K562 (cell line): ENCODE results near the gene CHRNG.

ENCODE experiments used
- CTCF ChIP-seq, 3 experiments: IDR thresholded peaks in 2 of 3; conservative IDR thresholded peaks in 1 of 3; 2 replicates each; pipeline ENCODE4 v1.5.1; 2011 to 2012; ENCODE audit warnings: low read length in 3 of 3, mild to moderate bottlenecking in 3 of 3, control low read depth in 2 of 3, improper control_type of control experiment in 1 of 3, inconsistent platforms in 1 of 3, low read depth in 1 of 3, mixed read lengths in 1 of 3, moderate library complexity in 1 of 3; ENCODE audit not compliant: insufficient read depth in 2 of 3
- ELK1 ChIP-seq: sonication (generic); formaldehyde crosslinking; IDR thresholded peaks from 2 replicates; pipeline ENCODE4 v1.8.1; 2022; ENCODE audit warnings: missing genetic modification reagents
- MAX ChIP-seq: sonication (generic); formaldehyde crosslinking; IDR thresholded peaks from 2 replicates; pipeline ENCODE4 v1.9.0; 2022; ENCODE audit warnings: mild to moderate bottlenecking, missing genetic modification reagents
- MAZ ChIP-seq, 2 experiments: fragments of 450-650 bp in 1 of 2; sonication (generic) in 1 of 2; formaldehyde crosslinking; IDR thresholded peaks in 1 of 2; conservative IDR thresholded peaks in 1 of 2; 2 replicates each; pipeline versions ENCODE4 v1.4.0 to v1.5.0; 2020; ENCODE audit warnings: mild to moderate bottlenecking in 1 of 2, missing genetic modification reagents in 1 of 2
- NR2C1 ChIP-seq, 2 experiments: fragments of 450-650 bp; IDR thresholded peaks; 2 replicates each; pipeline ENCODE4 v1.6.1; 2017; ENCODE audit warnings: mild to moderate bottlenecking in 2 of 2, antibody characterized with exemption in 1 of 2, inconsistent platforms in 1 of 2, missing compliant biosample characterization in 1 of 2, missing genetic modification characterization in 1 of 2
- POLR2A ChIP-seq: fragments of 450-650 bp; conservative IDR thresholded peaks from 2 replicates; pipeline ENCODE4 v1.6.1; 2016
- RAD21 ChIP-seq, 2 experiments: fragments of 250-450 bp in 1 of 2; fragments of 450-650 bp in 1 of 2; sonication (Bioruptor Pico) in 1 of 2; formaldehyde crosslinking in 1 of 2; IDR thresholded peaks in 1 of 2; conservative IDR thresholded peaks in 1 of 2; 2 replicates each; pipeline versions ENCODE4 v1.4.0 to v1.8.0; 2020 to 2022; ENCODE audit warnings: mild to moderate bottlenecking in 2 of 2, moderate library complexity in 1 of 2
- TCF7L2 ChIP-seq: fragments of 150-350 bp; IDR thresholded peaks from 2 replicates; pipeline ENCODE4 v1.6.1; 2016; ENCODE audit warnings: low read depth, mild to moderate bottlenecking, low read length, moderate library complexity
- ZNF121 ChIP-seq: sonication (generic); formaldehyde crosslinking; conservative IDR thresholded peaks from 2 replicates; pipeline ENCODE4 v1.8.0; 2022; ENCODE audit warnings: missing genetic modification reagents
- ZNF23 ChIP-seq: fragments of 250-450 bp; sonication (Bioruptor Pico); IDR thresholded peaks from 2 replicates; pipeline ENCODE4 v1.4.0; 2020; ENCODE audit warnings: mild to moderate bottlenecking

- TF ChIP-seq TCF7L2 (no peak), RAD21 (CRISPR knock-in tag; conservative IDR thresholded peaks at IDR 0.05 in 1 of 2, IDR thresholded peaks at IDR 0.05 in 1 of 2) (no peak), POLR2A (no peak), NR2C1 (IDR thresholded peaks at IDR 0.05) (no peak), NR2C1 (tag; IDR thresholded peaks at IDR 0.05) (no peak), MAZ (CRISPR knock-in tag; conservative IDR thresholded peaks at IDR 0.05 in 1 of 2, IDR thresholded peaks at IDR 0.05 in 1 of 2) (no peak), MAX (no peak), CTCF (IDR thresholded peaks at IDR 0.05 in 2 of 3, conservative IDR thresholded peaks at IDR 0.05 in 1 of 3; ENCODE audit: insufficient read depth in 2 of 3, low read depth in 1 of 3, low read length in 3 of 3) (no peak), ELK1 (CRISPR knock-in tag) (no peak), ZNF23 (no peak), ZNF121 (no peak)
These were observed 38.3 kb downstream of the CHRNG start for GRCh38 chr2:232577841-232578240.
